H1 (cell line): Measurements from ENCODE around the gene RIPOR1. TPM values are rescaled to one million over a fixed set of nuclear protein-coding genes. Genes with fewer than 3 reads are reported as not detected.

Experiments used
- BCL11A ChIP-seq, 2 experiments: IDR thresholded peaks; one replicate each; pipeline ENCODE4 v1.6.1; 2011; ENCODE audit warnings: low read depth in 2 of 2, low read length in 2 of 2, mild to moderate bottlenecking in 2 of 2
- CBX8 ChIP-seq: fragments of 300-800, 300-1000 bp; sonication (generic); IDR thresholded peaks from 2 replicates; pipeline ENCODE4 v1.7.1; 2016; ENCODE audit warnings: low read depth, low read length, borderline replicate concordance
- GABPA ChIP-seq: IDR thresholded peaks from 2 replicates; pipeline ENCODE4 v1.6.1; 2011; ENCODE audit warnings: mild to moderate bottlenecking, low read length, moderate library complexity, borderline replicate concordance; ENCODE audit not compliant: insufficient read depth
- NANOG ChIP-seq: IDR thresholded peaks from 2 replicates; pipeline ENCODE4 v1.6.1; 2011; ENCODE audit warnings: low read length, low read depth, mild to moderate bottlenecking, inconsistent platforms; ENCODE audit not compliant: insufficient read depth, poor library complexity, severe bottlenecking
- POU5F1 ChIP-seq: IDR thresholded peaks from 2 replicates; pipeline ENCODE4 v1.6.1; 2011; ENCODE audit warnings: low read depth, mild to moderate bottlenecking, low read length, moderate library complexity
- RBBP5 ChIP-seq: IDR thresholded peaks from 2 replicates; pipeline ENCODE4 v1.7.1; 2012; ENCODE audit warnings: low read depth, mild to moderate bottlenecking, inconsistent platforms, low read length, moderate library complexity, borderline replicate concordance
- SAP30 ChIP-seq: fragments of 300-600 bp; sonication (generic); IDR thresholded peaks from 2 replicates; pipeline ENCODE4 v1.7.1; 2012; ENCODE audit warnings: low read length, moderate library complexity, mild to moderate bottlenecking, inconsistent platforms; ENCODE audit not compliant: insufficient read depth, insufficient replicate concordance
- SP4 ChIP-seq: IDR thresholded peaks from 2 replicates; pipeline ENCODE4 v1.6.1; 2012; ENCODE audit warnings: low read length, inconsistent platforms
- polyA plus RNA-seq, 7 experiments: library from polyadenylated mRNA; depleted of rRNA in 3 of 7; stranded (reverse) in 5 of 7; unstranded in 2 of 7; fragments of >200 nt in 5 of 7; fragments of 200-250 nt in 2 of 7; gene quantifications; 1 replicate in 5 of 7; 2 replicates in 1 of 7; 4 replicates in 1 of 7; pipeline versions ENCODE4 v1.2.1 to v1.2.3, GENCODE V29; 2011 to 2013; ENCODE audit warnings: missing spikeins in 2 of 7, mixed read lengths in 2 of 7
- total RNA-seq: library from RNA; stranded (reverse); fragmentation: NEBNext Ultra II Directional; extraction: Animal tissue kit (Norgen Biotek cat#: 25700); gene quantifications from 2 replicates; pipeline ENCODE4 v1.2.1, GENCODE V29; 2021

Gene RIPOR1
- total and polyA plus RNA-seq, 2 of the 8 experiments (the other 6 are each of a cell fraction or from before 2014, with no cell fraction given): 2.7 to 10.1 TPM

DNA sequence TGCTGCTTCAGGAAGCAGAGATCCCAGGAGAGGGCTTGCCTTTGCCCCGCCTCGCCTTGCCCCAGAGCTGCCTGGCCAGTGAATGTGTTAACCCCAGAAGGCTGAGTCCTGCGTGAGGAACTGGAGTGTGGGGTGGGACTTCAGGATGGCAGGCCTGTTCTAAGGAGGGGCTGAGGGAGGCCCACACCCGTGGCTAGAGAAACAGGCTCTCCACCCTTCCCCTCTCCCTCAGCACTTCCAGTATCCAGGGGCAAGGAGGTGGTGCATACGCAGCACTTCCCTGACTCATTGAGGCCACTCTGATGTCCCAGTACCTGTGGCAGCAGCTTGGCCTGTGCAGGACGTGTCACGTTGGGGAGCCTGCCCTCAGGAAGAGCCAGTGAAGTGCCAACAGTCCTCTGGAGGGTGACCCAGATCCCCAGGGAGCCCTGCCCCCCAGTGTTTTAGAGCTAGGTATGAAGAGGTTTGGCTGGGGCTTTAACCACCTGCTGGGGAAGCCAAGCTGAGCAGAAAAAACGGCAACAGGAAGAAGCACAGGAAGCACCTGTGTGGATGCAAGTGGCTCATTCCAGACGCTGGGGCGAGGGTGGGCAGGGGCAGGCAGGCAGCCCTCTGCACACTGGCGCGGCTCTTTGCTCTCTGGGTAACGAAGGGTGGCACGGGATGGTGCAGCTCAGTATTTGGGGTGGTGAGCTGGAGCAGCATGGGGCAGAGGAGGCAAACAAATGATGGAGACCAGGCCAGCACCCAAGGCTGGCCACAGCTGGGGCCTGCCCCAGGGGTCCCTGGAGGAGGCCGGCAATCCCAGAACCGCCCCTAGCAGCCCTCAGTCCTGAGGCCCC lies 19.0 kb downstream of the RIPOR1 start (continued):
- TF ChIP-seq POU5F1 (no peak), SAP30 (no peak), BCL11A (IDR thresholded peaks at IDR 0.05; ENCODE audit: low read depth in 2 of 2, low read length in 2 of 2) (no peak), NANOG (no peak), CBX8 (no peak), GABPA (no peak), SP4 (no peak), RBBP5 (no peak)
- TF ChIP-seq, all 59 proteins: peak for 0
